ENCODE data around the gene PHC3. TPM values are rescaled to one million over a fixed set of nuclear protein-coding genes. Genes with fewer than 3 reads are reported as not detected.

PHC3 gene
- total and polyA plus RNA-seq, 2 of the 13 experiments (the other 11 are each of a cell fraction or from before 2014, with no cell fraction given): 24.1 to 49.0 TPM

DNA sequence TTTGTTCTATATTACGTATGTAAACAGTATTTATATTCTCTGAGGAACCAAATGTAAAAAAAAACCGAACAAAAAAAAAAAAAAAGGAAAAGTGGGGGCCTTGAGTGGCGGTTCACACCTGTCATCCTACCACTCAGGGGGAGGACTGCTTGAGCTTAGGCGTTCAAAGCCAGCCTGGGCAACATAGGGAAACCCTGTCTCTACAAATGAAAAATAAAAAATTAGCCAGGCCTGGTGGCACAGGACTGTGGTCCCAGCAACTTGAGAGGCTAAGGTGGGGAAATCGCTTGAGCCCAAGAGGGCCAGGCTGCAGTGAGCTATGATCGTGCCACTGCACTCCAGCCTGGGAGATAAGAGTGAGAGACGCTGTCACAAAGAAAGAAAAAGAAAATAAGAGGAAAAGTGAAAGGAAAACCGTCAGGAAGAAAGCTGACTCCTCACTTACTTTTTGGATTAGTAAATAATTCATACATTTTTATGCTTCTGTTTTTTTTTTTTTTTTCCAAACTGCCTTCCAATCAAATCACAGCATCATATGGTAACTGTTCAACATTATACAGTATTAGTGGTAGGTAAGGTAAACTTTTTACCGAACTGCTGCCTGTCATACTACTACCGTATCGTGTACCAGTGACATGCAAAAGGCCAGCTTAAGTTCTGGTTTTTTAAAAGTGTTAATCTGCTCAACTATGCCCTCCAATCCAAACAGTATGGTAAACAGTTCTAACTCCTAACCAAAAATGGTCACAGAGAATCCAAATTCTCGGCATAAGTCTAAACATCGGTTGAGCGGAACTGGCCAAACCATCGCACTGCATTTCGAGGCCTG, 1.2 kb downstream of the PHC3 start (continued):
- TF ChIP-seq, protein P1, sequence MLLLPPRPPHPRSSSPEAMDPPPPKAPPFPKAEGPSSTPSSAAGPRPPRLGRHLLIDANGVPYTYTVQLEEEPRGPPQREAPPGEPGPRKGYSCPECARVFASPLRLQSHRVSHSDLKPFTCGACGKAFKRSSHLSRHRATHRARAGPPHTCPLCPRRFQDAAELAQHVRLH (CRISPR knock-in tag; IDR thresholded peaks at IDR 0.05; ENCODE audit: borderline replicate concordance, low read depth): no peak
- TF ChIP-seq YY1 (IDR thresholded peaks at IDR 0.05; ENCODE audit: insufficient read depth, insufficient replicate concordance, low read depth, low read length) (no peak), ZNF124 (CRISPR knock-in tag; IDR thresholded peaks at IDR 0.05) (no peak), ZNF777 (CRISPR knock-in tag; IDR thresholded peaks at IDR 0.05) (0 out of 2 replicates have a peak, but pooled peaks have one; percentile 19)

- ChIA-PET CTCF (ENCODE audit: low intra/inter-chr PET ratio, low total read pairs) (no interaction called here), POLR2A (no interaction called here)
- BruUV-seq (replicated peaks): no TSS peak
- Histone ChIP-seq H3K4me1 (ENCODE audit: insufficient read depth, low read length) (peaks cover 19% of the 10 kb centered on the region), H3K36me3 (replicated peaks in 1 of 2; ENCODE audit: control insufficient read depth in 1 of 2, insufficient read depth in 2 of 2, low read length in 2 of 2) (peaks cover 0 to 31% of the 10 kb centered on the region in 2 experiments), H2AFZ (ENCODE audit: low read length) (no peak overlapping the region), H3K27me3 (ENCODE audit: control insufficient read depth in 1 of 2, insufficient read depth in 2 of 2, low read length in 2 of 2) (no peaks in the 10 kb centered on the region; a peak in 1 of 5 replicates), H3K27ac (ENCODE audit: extremely low read length, insufficient read depth, low read length) (no peak overlapping the region), H3K79me2 (ENCODE audit: insufficient read depth, low read length) (peaks cover 38% of the 10 kb centered on the region), H4K20me1 (ENCODE audit: insufficient read depth, low read length) (no peaks in the 10 kb centered on the region), H3K4me3 (replicated peaks in 1 of 3; ENCODE audit: insufficient read depth in 1 of 3, low read depth in 2 of 3, low read length in 3 of 3) (peak overlapping the region; percentile 87 to 99 (median 98); a peak in 3 of 6 replicates), H3K9ac (ENCODE audit: insufficient read depth, low read depth, low read length) (peak overlapping the region; percentile 91; the same call in 1 of the 2 replicates), H3K4me2 (ENCODE audit: low read depth, low read length) (peak overlapping the region; percentile 92), H3K9me3 (ENCODE audit: low read length) (no peaks in the 10 kb centered on the region)
- no peak for FAIRE-seq
- no peak for DNase-seq (ENCODE audit: low spot score)
- in situ Hi-C loops (cut with HindIII; ENCODE audit: extremely low pct_ligation_motif_present, low pct_unique_long_range_greater_than_20kb): no loop called here
- intact Hi-C loops (cut with micrococcal nuclease; ENCODE audit: unreplicated experiment): no loop called here
- 77% methylated on average over 1 of the region's 1 CpG for WGBS (ENCODE audit: low lambda C conversion rate)
- ATAC-seq: no peak
- TF ChIP-seq HOXA7 (CRISPR knock-in tag; IDR thresholded peaks at IDR 0.05): no peak
- TF ChIP-seq ZNF44 (CRISPR knock-in tag; IDR thresholded peaks at IDR 0.05): no peak
- no peak for TF ChIP-seq RXRB (CRISPR knock-in tag; IDR thresholded peaks at IDR 0.05; ENCODE audit: borderline replicate concordance)
- TF ChIP-seq ZNF350 (CRISPR knock-in tag; IDR thresholded peaks at IDR 0.05; ENCODE audit: borderline replicate concordance, low read depth): no peak
- TF ChIP-seq, protein P2, sequence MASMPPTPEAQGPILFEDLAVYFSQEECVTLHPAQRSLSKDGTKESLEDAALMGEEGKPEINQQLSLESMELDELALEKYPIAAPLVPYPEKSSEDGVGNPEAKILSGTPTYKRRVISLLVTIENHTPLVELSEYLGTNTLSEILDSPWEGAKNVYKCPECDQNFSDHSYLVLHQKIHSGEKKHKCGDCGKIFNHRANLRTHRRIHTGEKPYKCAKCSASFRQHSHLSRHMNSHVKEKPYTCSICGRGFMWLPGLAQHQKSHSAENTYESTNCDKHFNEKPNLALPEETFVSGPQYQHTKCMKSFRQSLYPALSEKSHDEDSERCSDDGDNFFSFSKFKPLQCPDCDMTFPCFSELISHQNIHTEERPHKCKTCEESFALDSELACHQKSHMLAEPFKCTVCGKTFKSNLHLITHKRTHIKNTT (CRISPR knock-in tag; IDR thresholded peaks at IDR 0.05): no peak
- no peak for TF ChIP-seq TBP (CRISPR knock-in tag; IDR thresholded peaks at IDR 0.05)
Observed at GRCh38 chr3:170179432-170179831, 2.1 kb downstream of the PHC3 start.
